Fibroblast of skin of back (primary cell): Measurements from ENCODE around the gene AXIN2.

Experiments used
- DNase-seq: peaks from one replicate; pipeline ENCODE4 v3.0.0-alpha.2; 2013

The AXIN2 gene

GRCh38 chr17:65583921-65584603 lies 22.6 kb upstream of the AXIN2 start:
- no peak for DNase-seq

- DNase-seq, result no peak
These were observed 15.5 kb upstream of the AXIN2 start for GRCh38 chr17:65576939-65577338.

GRCh38 chr17:65573282-65573602 lies 11.8 kb upstream of the AXIN2 start:
- no peak for DNase-seq

- DNase-seq, result no peak
These were observed 11.3 kb upstream of the AXIN2 start for GRCh38 chr17:65572581-65573281.

GRCh38 chr17:65572186-65572580 lies 10.7 kb upstream of the AXIN2 start:
- DNase-seq, result no peak

GRCh38 chr17:65568918-65569317 lies 7.5 kb upstream of the AXIN2 start:
- DNase-seq, result no peak

GRCh38 chr17:65567566-65567965 lies 6.1 kb upstream of the AXIN2 start:
- DNase-seq, result no peak

- DNase-seq, result no peak
These were observed 4.1 kb upstream of the AXIN2 start for GRCh38 chr17:65565559-65565958.

GRCh38 chr17:65564793-65565192 lies 3.3 kb upstream of the AXIN2 start:
- DNase-seq, result no peak

- DNase-seq, result no peak
These were observed 721 bp upstream of the AXIN2 start for GRCh38 chr17:65562206-65562531.

GRCh38 chr17:65560628-65561451 lies 608 bp downstream of the AXIN2 start:
- DNase-seq, result peak; percentile 86

- no peak for DNase-seq
These were observed 1.4 kb downstream of the AXIN2 start for GRCh38 chr17:65559804-65560627.

GRCh38 chr17:65559461-65559803 lies 2.0 kb downstream of the AXIN2 start:
- DNase-seq, result no peak

- no peak for DNase-seq
These were observed 2.6 kb downstream of the AXIN2 start for GRCh38 chr17:65558683-65559460.

- no peak for DNase-seq
These were observed 3.2 kb downstream of the AXIN2 start for GRCh38 chr17:65558311-65558682.

GRCh38 chr17:65557349-65558310 lies 3.8 kb downstream of the AXIN2 start:
- peak; percentile 73 for DNase-seq

GRCh38 chr17:65556910-65557348 lies 4.5 kb downstream of the AXIN2 start:
- DNase-seq, result no peak

- DNase-seq, result peak; percentile 65
These were observed 5.2 kb downstream of the AXIN2 start for GRCh38 chr17:65556014-65556909.

GRCh38 chr17:65554553-65555223 lies 6.8 kb downstream of the AXIN2 start:
- peak; percentile 52 for DNase-seq
